SW480 (cell line): ENCODE data around the gene KLHDC4.
"Not testable (repeated sequence)": the region's sequence is repeated elsewhere in the genome, so short reads cannot be mapped to it uniquely, and the experiment has no call there.

ENCODE experiments used
- DNase-seq: peaks from one replicate; pipeline ENCODE4 v3.0.0-alpha.2; 2016; ENCODE audit warnings: low spot score

The KLHDC4 gene

GRCh38 chr16:87720446-87720845 is 45.3 kb downstream of the KLHDC4 start:
- DNase-seq = no peak

- not testable (repeated sequence) for DNase-seq
These were observed 47.0 kb downstream of the KLHDC4 start for GRCh38 chr16:87718831-87719230.

- no peak for DNase-seq
These were observed 50.1 kb downstream of the KLHDC4 start for GRCh38 chr16:87715658-87716057.

- DNase-seq = no peak
These were observed 50.6 kb downstream of the KLHDC4 start for GRCh38 chr16:87715231-87715630.

DNA sequence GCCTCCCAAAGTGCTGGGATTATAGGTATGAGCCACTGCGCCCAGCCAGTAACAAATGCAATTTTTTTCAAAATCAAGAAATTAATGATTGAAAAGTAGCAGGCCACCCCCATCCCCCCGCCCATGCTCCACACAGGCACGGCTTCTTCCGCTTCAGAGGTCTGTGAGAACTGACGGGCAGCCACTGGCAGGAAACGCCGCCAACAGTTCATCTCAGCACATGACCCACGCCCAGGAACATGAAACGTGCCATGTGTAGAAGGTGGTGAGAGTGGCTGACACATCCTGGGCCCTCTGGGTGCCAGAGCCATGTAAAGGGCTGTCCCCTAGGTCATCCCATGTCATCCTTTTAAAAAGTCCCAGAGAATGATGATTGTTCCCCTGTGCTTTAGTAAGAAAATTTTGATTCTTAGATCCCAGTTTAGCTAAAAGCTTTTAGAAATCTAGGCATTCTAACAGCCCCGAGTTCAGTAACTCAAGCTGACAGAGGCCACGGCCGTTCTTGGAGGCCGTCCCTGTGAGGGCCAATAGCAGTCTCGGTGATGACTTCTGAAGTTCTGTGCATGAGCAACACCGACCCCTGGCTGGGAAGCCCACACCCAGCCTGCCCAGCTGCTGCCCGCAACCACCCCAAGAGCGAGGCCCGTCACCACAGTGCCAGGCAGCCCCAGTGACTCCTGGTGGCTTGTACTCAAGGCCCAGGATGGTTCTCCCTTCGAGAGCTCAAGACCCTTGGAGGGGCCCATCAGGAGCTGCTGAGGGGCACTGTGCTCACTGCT is 52.1 kb downstream of the KLHDC4 start:
- DNase-seq = no peak

GRCh38 chr16:87712184-87712762 is 53.5 kb downstream of the KLHDC4 start:
- DNase-seq = no peak

DNA sequence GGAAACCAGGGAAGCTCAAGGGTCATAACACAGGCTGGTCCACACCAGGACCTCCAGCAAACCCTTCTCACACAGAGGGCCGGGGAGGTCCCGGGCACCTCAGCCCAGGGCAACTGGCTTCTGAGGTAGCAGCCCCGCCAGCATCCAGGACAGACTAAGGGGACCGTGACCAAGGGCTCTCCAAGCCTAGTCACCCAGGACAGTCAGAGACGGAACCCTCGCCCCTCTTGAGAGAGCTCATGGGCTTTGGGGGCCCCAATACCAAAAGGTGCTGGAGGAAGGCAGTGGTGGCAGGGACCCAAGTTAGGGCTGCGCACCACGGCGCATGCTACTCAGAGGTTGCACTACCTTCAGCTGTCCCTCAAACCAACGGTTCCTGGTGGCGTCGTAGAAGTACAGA is 54.9 kb downstream of the KLHDC4 start:
- DNase-seq = no peak

DNA sequence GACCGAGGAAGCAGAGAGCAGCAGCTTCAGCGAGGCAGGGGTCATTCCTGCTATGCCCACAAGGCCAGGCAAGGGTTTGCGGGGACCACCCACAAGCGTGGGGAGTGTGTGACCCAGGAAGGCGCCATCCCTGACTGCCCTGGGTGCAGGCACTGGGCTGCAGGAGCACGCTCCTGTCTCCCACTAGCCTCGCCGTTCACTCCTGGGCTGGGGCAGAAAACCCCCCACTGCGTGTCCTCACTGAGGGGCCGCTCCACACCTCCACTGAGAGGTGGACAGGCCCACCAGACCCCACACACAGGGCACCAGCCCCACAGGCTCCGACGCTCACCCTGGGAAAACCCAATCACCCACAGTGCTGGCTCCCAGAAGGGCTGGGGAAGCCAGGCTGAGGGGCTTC is 56.1 kb downstream of the KLHDC4 start:
- DNase-seq = no peak

- no peak for DNase-seq
These were observed 56.7 kb downstream of the KLHDC4 start for GRCh38 chr16:87708881-87709638.

- no peak for DNase-seq
These were observed 57.8 kb downstream of the KLHDC4 start for GRCh38 chr16:87707714-87708580.

DNA sequence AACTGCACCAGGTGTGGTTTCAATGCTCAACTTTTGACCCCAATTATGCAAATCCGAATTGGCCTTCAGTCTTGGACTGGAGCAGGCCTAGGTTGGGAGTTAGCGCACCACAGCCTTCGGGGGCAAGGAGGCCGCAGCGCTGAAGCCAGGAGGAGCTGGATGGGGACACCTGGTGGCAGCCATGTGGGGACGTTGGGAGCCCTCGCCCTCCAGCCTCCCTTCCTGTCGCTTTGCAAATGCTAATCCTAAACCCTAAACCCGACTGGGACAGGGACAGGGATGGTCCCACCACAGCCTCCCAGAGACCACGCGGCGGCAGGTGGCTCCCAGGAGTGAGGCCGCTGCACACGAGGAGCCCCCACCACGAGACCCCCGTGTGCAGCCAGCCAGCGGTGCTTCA is 58.7 kb downstream of the KLHDC4 start:
- no peak for DNase-seq

GRCh38 chr16:87706278-87707000 is 59.3 kb downstream of the KLHDC4 start:
- DNase-seq = no peak

- no peak for DNase-seq
These were observed 60.0 kb downstream of the KLHDC4 start for GRCh38 chr16:87705771-87706277.

DNA sequence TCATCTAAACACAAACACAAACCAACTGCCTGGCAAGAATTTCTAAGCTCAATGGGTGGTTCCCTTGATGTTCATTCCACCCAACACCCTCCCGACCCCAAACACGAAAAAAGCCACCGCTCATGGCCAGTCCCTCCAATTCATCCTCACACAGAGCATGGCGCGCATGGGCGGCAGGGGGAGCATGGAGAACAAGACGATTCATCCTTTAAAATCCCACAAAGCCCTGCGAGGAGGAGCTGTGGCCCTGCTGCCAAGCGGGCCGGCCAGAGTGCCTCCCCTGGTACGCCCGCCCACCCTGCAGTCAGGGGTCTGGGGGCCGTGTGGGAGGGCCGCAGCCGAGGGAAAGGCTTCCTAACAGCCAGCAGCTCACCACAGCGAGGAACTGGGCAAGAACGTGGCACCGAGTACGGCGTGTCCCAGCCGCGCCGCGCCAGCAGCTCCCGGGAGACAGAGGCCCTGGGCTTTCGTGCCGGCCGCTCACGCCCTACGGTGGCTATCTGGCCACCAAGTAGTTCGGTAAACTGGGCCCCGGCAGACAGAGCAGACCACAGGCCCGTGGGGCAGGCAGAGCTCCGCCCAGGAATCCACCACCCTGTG is 60.9 kb downstream of the KLHDC4 start:
- DNase-seq = no peak

- DNase-seq = no peak
These were observed 61.9 kb downstream of the KLHDC4 start for GRCh38 chr16:87703835-87704375.

- no peak for DNase-seq
These were observed 62.7 kb downstream of the KLHDC4 start for GRCh38 chr16:87703071-87703470.

- DNase-seq = no peak
These were observed 63.4 kb downstream of the KLHDC4 start for GRCh38 chr16:87702325-87702811.

GRCh38 chr16:87701505-87701921 is 64.3 kb downstream of the KLHDC4 start:
- DNase-seq = no peak

DNA sequence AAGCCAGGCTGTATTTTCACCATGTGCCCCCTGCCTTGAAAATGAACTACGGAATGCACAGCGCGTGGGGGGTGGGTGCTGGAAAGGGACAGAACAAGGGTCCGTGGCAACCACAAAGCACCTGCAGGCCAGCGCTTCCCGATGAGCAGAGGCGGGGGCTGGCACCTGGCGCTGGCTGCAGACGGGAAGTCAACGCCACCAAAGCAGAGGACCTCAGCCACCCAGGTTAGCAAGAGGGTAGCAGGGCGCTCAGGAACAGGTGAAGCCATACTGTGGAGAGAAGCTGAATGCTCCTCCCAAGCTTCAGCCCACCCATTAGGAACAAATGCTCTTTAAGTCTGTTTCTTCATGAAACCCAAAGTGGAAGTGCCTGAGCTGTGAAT is 64.7 kb downstream of the KLHDC4 start:
- DNase-seq = no peak

DNA sequence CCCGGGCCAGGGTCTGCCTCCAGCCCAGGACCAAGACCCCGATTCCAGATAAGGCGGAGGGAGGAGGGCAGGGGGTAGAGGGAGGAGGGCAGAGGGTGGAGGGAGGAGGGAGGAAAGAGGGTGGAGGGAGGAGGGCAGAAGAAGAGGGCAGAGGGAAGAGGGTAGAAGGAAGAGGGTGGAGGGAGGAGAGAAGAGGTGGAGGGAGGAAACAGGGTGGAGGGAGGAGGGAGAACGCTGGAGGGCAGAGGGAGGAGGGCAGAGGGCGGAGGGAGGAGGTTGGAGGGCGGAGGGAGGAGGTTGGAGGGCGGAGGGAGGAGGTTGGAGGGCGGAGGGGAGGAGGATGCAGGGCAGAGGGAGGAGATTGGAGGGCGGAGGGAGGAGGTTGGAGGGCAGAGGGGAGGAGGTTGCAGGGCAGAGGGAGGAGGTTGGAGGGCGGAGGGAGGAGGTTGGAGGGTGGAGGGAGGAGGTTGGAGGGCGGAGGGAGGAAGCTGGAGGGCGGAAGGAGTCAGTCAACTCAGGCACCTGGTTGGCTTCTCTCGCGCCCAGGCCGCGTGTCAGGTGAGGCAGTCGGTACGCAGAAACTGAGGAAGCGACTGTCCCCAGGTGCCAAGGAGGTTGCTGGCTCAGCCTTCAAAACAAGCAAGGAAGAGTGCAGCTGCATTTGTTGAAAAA is 65.2 kb downstream of the KLHDC4 start:
- DNase-seq = no peak
